ENCODE measurements around the gene TFEC.

The TFEC gene

GRCh38 chr7:115920367-115920766 lies 110.2 kb downstream of the TFEC start:
- Histone ChIP-seq H3K27me3 (ENCODE audit: insufficient read depth, poor library complexity, severe bottlenecking) (no peaks in the 10 kb centered on the region), H3K27ac (replicated peaks) (no peak overlapping the region), H3K4me3 (replicated peaks; ENCODE audit: insufficient read depth, low read length) (no peak overlapping the region)
- no peak for DNase-seq (ENCODE audit: low read depth in 1 of 2, low spot score in 1 of 2)
- TF ChIP-seq, protein P1, sequence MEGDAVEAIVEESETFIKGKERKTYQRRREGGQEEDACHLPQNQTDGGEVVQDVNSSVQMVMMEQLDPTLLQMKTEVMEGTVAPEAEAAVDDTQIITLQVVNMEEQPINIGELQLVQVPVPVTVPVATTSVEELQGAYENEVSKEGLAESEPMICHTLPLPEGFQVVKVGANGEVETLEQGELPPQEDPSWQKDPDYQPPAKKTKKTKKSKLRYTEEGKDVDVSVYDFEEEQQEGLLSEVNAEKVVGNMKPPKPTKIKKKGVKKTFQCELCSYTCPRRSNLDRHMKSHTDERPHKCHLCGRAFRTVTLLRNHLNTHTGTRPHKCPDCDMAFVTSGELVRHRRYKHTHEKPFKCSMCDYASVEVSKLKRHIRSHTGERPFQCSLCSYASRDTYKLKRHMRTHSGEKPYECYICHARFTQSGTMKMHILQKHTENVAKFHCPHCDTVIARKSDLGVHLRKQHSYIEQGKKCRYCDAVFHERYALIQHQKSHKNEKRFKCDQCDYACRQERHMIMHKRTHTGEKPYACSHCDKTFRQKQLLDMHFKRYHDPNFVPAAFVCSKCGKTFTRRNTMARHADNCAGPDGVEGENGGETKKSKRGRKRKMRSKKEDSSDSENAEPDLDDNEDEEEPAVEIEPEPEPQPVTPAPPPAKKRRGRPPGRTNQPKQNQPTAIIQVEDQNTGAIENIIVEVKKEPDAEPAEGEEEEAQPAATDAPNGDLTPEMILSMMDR (IDR thresholded peaks at IDR 0.05; ENCODE audit: insufficient read depth, low read length): no peak
- TF ChIP-seq, protein P2, sequence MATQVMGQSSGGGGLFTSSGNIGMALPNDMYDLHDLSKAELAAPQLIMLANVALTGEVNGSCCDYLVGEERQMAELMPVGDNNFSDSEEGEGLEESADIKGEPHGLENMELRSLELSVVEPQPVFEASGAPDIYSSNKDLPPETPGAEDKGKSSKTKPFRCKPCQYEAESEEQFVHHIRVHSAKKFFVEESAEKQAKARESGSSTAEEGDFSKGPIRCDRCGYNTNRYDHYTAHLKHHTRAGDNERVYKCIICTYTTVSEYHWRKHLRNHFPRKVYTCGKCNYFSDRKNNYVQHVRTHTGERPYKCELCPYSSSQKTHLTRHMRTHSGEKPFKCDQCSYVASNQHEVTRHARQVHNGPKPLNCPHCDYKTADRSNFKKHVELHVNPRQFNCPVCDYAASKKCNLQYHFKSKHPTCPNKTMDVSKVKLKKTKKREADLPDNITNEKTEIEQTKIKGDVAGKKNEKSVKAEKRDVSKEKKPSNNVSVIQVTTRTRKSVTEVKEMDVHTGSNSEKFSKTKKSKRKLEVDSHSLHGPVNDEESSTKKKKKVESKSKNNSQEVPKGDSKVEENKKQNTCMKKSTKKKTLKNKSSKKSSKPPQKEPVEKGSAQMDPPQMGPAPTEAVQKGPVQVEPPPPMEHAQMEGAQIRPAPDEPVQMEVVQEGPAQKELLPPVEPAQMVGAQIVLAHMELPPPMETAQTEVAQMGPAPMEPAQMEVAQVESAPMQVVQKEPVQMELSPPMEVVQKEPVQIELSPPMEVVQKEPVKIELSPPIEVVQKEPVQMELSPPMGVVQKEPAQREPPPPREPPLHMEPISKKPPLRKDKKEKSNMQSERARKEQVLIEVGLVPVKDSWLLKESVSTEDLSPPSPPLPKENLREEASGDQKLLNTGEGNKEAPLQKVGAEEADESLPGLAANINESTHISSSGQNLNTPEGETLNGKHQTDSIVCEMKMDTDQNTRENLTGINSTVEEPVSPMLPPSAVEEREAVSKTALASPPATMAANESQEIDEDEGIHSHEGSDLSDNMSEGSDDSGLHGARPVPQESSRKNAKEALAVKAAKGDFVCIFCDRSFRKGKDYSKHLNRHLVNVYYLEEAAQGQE (IDR thresholded peaks at IDR 0.05; ENCODE audit: insufficient replicate concordance, low read depth): no peak
- TF ChIP-seq POLR2AphosphoS5 (IDR thresholded peaks at IDR 0.05; ENCODE audit: low read depth) (no peak), GABPA (IDR thresholded peaks at IDR 0.05; ENCODE audit: low read depth) (no peak), SPI1 (IDR thresholded peaks at IDR 0.05; ENCODE audit: borderline replicate concordance, low read depth) (no peak)

DNA sequence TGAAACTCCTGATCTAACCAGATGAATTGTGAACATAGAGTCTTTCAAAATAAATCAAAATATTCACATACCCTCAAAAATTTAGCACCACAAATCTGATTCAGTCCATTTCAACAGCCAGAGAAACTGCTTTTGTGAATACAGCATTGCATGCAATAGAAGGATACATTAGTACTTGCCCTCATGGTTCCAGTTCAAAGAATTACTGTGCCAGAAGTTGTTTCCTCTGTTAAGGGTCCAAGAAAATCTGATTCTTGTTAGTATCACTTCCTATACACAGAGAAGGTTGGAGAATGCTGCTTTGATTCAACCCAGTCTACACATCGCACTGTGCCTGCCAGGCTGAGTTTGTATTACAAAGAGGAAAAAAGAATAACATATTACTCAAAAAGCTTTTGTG lies 115.6 kb downstream of the TFEC start:
- no peak for DNase-seq (ENCODE audit: low read depth in 1 of 2, low spot score in 1 of 2)
- TF ChIP-seq SPI1 (IDR thresholded peaks at IDR 0.05; ENCODE audit: borderline replicate concordance, low read depth): no peak
- Histone ChIP-seq H3K27me3 (ENCODE audit: insufficient read depth, poor library complexity, severe bottlenecking) (no peaks in the 10 kb centered on the region), H3K27ac (replicated peaks) (no peak overlapping the region), H3K4me3 (replicated peaks; ENCODE audit: insufficient read depth, low read length) (no peak overlapping the region)

DNA sequence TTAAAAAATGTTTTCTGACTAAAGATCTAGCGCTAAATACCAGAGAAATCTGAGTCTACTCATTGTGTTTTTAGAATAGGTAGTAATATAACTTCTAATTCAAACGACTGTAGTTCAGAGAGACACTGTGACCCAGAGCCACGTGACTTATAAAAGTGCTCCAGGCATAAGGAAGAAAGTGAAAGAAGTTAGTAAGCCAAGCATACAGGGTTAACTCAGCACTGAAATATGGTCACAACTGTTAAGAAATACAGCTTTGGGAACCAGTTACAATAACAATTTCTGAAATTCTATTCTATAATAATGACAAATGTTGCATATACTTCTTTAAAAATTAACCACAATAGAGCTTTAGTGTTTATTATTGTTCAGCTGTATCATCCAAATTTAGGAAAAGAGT lies 119.1 kb downstream of the TFEC start:
- no peak for TF ChIP-seq POLR2AphosphoS5 (IDR thresholded peaks at IDR 0.05; ENCODE audit: low read depth)
- TF ChIP-seq, protein P1 (IDR thresholded peaks at IDR 0.05; ENCODE audit: insufficient read depth, low read length): no peak
- DNase-seq (ENCODE audit: low read depth in 1 of 2, low spot score in 1 of 2): no peak
- no peak overlapping the region for H3K27ac ChIP-seq (replicated peaks)
- peaks cover 5% of the 10 kb centered on the region for H3K27me3 ChIP-seq (ENCODE audit: insufficient read depth, poor library complexity, severe bottlenecking)
- no peak overlapping the region for H3K4me3 ChIP-seq (replicated peaks; ENCODE audit: insufficient read depth, low read length)

GRCh38 chr7:115910541-115911164 lies 119.9 kb downstream of the TFEC start:
- peak in 1 of 2 experiments; percentile 13 for DNase-seq (ENCODE audit: low read depth in 1 of 2, low spot score in 1 of 2)
- peak; percentile 86 for TF ChIP-seq SPI1 (IDR thresholded peaks at IDR 0.05; ENCODE audit: borderline replicate concordance, low read depth)
- TF ChIP-seq, protein P2 (IDR thresholded peaks at IDR 0.05; ENCODE audit: insufficient replicate concordance, low read depth): no peak
- TF ChIP-seq, protein P1 (IDR thresholded peaks at IDR 0.05; ENCODE audit: insufficient read depth, low read length): peak; percentile 53
- H3K4me3 ChIP-seq (replicated peaks; ENCODE audit: insufficient read depth, low read length): no peak overlapping the region
- peaks cover 5% of the 10 kb centered on the region for H3K27me3 ChIP-seq (ENCODE audit: insufficient read depth, poor library complexity, severe bottlenecking)
- no peak overlapping the region for H3K27ac ChIP-seq (replicated peaks)

Data from HL-60 (cell line).